ES-I3 (cell line): Measurements from ENCODE around the gene CPSF4L.

Source experiments
- H3K36me3 ChIP-seq: 2 replicates; pipeline ENCODE4 v1.6.1; 2013; ENCODE audit warnings: mild to moderate bottlenecking, low read length, control low read depth, moderate library complexity; ENCODE audit not compliant: insufficient read depth
- H3K4me1 ChIP-seq: 2 replicates; pipeline ENCODE4 v1.6.1; 2013; ENCODE audit warnings: mild to moderate bottlenecking, control low read depth, low read length; ENCODE audit not compliant: insufficient read depth
- H3K9ac ChIP-seq: 2 replicates; pipeline ENCODE4 v1.6.1; 2013; ENCODE audit warnings: low read depth, mild to moderate bottlenecking, low read length, moderate library complexity
- H3K9me3 ChIP-seq: 2 replicates; pipeline ENCODE4 v1.6.1; 2013; ENCODE audit warnings: mild to moderate bottlenecking, low read length, moderate library complexity; ENCODE audit not compliant: control insufficient read depth, insufficient read depth

The CPSF4L gene

GRCh38 chr17:73203135-73203787 is 58.4 kb downstream of the CPSF4L start:
- Histone ChIP-seq H3K9me3 (no peaks in the 10 kb centered on the region), H3K36me3 (peaks cover 56% of the 10 kb centered on the region), H3K4me1 (no peaks in the 10 kb centered on the region), H3K9ac (no peak overlapping the region)

DNA sequence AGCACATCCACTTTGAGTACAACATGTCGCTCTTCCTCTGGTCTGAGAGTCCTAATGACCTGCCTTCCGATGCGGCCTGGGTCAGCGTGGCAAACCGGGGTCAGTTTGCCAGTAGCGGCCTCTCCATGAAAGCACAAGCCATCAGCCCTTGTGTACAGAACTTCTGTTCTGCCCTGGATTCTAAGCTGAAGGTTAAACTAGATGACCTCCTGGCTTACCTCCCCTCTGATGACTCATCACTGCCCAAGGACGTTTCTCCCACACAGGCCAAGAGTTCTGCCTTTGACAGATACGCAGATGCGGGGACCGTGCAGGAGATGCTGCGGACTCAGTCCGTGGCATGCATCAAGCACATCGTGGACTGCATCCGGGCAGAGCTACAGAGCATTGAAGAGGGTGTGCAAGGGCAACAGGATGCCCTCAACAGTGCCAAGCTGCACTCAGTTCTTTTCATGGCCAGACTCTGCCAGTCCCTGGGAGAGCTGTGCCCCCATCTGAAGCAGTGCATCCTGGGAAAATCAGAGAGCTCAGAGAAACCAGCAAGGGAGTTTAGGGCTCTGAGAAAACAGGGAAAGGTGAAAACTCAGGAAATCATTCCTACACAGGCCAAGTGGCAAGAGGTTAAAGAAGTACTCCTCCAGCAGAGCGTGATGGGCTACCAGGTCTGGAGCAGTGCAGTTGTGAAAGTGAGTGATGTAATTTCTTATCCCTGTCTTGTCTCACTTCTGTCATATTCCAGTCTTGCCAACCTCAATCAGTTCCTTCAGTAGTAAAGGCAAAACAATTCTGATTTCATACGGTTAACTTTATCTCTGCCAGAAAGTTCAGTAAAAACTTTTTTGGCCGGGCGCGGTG is 60.2 kb downstream of the CPSF4L start:
- H3K4me1 ChIP-seq = no peaks in the 10 kb centered on the region
- peaks cover 52% of the 10 kb centered on the region for H3K36me3 ChIP-seq
- H3K9me3 ChIP-seq = no peaks in the 10 kb centered on the region
- H3K9ac ChIP-seq = no peak overlapping the region

DNA sequence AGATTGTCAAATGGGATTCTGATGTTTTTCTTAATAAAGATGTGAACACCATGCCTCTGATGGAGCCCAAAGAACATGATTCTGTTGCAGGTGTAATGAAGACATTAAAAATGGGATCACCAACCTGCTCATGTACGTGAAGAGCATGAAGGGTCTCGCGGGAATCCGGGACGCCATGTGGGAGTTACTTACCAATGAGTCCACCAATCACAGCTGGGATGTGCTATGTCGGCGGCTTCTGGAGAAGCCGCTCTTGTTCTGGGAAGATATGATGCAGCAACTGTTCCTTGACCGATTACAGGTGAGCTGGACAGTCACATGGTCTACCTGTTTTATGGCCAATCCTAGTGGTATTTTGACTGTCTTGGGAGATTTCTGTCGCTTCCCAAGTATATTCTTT is 61.2 kb downstream of the CPSF4L start:
- Histone ChIP-seq H3K36me3 (peaks cover 43% of the 10 kb centered on the region), H3K9me3 (no peaks in the 10 kb centered on the region), H3K9ac (no peak overlapping the region), H3K4me1 (no peaks in the 10 kb centered on the region)

DNA sequence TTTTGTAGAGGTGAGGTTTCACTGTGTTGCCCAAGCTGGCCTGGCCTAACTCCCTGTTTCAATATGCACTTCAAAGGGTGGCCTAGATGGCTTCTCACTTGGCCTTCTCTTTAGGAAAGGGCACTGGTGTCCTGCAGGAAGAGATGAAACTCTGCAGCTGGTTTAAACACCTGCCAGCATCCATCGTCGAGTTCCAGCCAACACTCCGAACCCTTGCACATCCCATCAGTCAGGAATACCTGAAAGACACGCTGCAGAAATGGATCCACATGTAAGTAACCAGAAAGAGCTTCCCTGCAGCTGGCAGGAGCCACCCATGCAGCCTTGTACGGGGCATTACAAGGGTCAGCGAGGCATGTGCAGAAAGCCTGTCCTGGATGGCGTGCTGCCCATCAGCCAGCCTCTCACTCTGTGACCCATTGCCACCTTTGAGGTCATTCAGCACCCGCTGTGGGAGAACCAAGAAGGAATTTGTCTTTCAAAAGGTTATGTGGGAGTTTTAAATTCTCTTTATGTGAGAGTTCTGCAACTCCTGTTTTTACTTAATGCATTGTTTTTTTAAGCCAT is 61.8 kb downstream of the CPSF4L start:
- H3K4me1 ChIP-seq = no peaks in the 10 kb centered on the region
- peaks cover 38% of the 10 kb centered on the region for H3K36me3 ChIP-seq
- no peaks in the 10 kb centered on the region for H3K9me3 ChIP-seq
- H3K9ac ChIP-seq = no peak overlapping the region

GRCh38 chr17:73198930-73199260 is 62.8 kb downstream of the CPSF4L start:
- Histone ChIP-seq H3K9ac (no peak overlapping the region), H3K9me3 (no peaks in the 10 kb centered on the region), H3K36me3 (peaks cover 38% of the 10 kb centered on the region), H3K4me1 (no peaks in the 10 kb centered on the region)
